ENCODE results near the gene LARGE1. TPM values are rescaled to one million over a fixed set of nuclear protein-coding genes. Genes with fewer than 3 reads are reported as not detected.

LARGE1 gene
- total and polyA plus RNA-seq, 2 of the 13 experiments (the other 11 are each of a cell fraction or from before 2014, with no cell fraction given) = 8.4 to 11.0 TPM

- peak overlapping the region; percentile 55 for H3K4me2 ChIP-seq (ENCODE audit: low read depth, low read length)
- peak overlapping the region; percentile 86 for H2AFZ ChIP-seq (ENCODE audit: low read length)
- ATAC-seq = peak; percentile 80
- H3K9me3 ChIP-seq (ENCODE audit: low read length) = no peaks in the 10 kb centered on the region
- peak overlapping the region; percentile 53 for H3K27ac ChIP-seq (ENCODE audit: extremely low read length, insufficient read depth, low read length)
- CTCF ChIA-PET (ENCODE audit: low intra/inter-chr PET ratio, low total read pairs) = no interaction called here
- peak overlapping the region; percentile 35; the same call in 1 of the 2 replicates for H3K9ac ChIP-seq (ENCODE audit: insufficient read depth, low read depth, low read length)
- FAIRE-seq = no peak
- H3K36me3 ChIP-seq (replicated peaks in 1 of 2; ENCODE audit: control insufficient read depth in 1 of 2, insufficient read depth in 2 of 2, low read length in 2 of 2) = no peaks in the 10 kb centered on the region
- peaks cover 40% of the 10 kb centered on the region for H3K4me1 ChIP-seq (ENCODE audit: insufficient read depth, low read length)
- no peaks in the 10 kb centered on the region for H4K20me1 ChIP-seq (ENCODE audit: insufficient read depth, low read length)
- H3K27me3 ChIP-seq (ENCODE audit: control insufficient read depth in 1 of 2, insufficient read depth in 2 of 2, low read length in 2 of 2) = no peaks in the 10 kb centered on the region
- H3K4me3 ChIP-seq (replicated peaks in 1 of 3; ENCODE audit: insufficient read depth in 1 of 3, low read depth in 2 of 3, low read length in 3 of 3) = peak overlapping the region in 1 of 3 experiments; percentile 17; a peak in 1 of 6 replicates
- 37% methylated on average over 3 of the region's 4 CpGs for WGBS (ENCODE audit: low lambda C conversion rate)
- POLR2A ChIA-PET = interaction anchor here (0.9 to 1.5 kb wide), 6 partner anchors 16 to 163 kb away, joined by 3 to 6 read pairs (median 4); no protein-coding TSS in a partner anchor
- peak; percentile 23 for DNase-seq (ENCODE audit: low spot score)
- no TSS peak for BruUV-seq (replicated peaks)
- no peaks in the 10 kb centered on the region for H3K79me2 ChIP-seq (ENCODE audit: insufficient read depth, low read length)
- intact Hi-C loops (cut with micrococcal nuclease; ENCODE audit: unreplicated experiment) (no loop called here), in situ Hi-C loops (cut with HindIII; ENCODE audit: extremely low pct_ligation_motif_present, low pct_unique_long_range_greater_than_20kb) (no loop called here)
- TF ChIP-seq, protein P1, sequence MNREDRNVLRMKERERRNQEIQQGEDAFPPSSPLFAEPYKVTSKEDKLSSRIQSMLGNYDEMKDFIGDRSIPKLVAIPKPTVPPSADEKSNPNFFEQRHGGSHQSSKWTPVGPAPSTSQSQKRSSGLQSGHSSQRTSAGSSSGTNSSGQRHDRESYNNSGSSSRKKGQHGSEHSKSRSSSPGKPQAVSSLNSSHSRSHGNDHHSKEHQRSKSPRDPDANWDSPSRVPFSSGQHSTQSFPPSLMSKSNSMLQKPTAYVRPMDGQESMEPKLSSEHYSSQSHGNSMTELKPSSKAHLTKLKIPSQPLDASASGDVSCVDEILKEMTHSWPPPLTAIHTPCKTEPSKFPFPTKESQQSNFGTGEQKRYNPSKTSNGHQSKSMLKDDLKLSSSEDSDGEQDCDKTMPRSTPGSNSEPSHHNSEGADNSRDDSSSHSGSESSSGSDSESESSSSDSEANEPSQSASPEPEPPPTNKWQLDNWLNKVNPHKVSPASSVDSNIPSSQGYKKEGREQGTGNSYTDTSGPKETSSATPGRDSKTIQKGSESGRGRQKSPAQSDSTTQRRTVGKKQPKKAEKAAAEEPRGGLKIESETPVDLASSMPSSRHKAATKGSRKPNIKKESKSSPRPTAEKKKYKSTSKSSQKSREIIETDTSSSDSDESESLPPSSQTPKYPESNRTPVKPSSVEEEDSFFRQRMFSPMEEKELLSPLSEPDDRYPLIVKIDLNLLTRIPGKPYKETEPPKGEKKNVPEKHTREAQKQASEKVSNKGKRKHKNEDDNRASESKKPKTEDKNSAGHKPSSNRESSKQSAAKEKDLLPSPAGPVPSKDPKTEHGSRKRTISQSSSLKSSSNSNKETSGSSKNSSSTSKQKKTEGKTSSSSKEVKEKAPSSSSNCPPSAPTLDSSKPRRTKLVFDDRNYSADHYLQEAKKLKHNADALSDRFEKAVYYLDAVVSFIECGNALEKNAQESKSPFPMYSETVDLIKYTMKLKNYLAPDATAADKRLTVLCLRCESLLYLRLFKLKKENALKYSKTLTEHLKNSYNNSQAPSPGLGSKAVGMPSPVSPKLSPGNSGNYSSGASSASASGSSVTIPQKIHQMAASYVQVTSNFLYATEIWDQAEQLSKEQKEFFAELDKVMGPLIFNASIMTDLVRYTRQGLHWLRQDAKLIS (CRISPR knock-in tag; IDR thresholded peaks at IDR 0.05) = no peak
- TF ChIP-seq ZNF292 (CRISPR knock-in tag; IDR thresholded peaks at IDR 0.05; ENCODE audit: borderline replicate concordance, low read depth) (peak; percentile 39; the same call in 1 of the 2 replicates), TCF7L2 (IDR thresholded peaks at IDR 0.05; ENCODE audit: low read depth, low read length) (no peak), ZBTB20 (CRISPR knock-in tag; IDR thresholded peaks at IDR 0.05; ENCODE audit: borderline replicate concordance, low read depth) (no peak; the same call in 1 of the 2 replicates), BORCS8-MEF2B (CRISPR knock-in tag; IDR thresholded peaks at IDR 0.05) (no peak), ZNF644 (CRISPR knock-in tag; IDR thresholded peaks at IDR 0.05; ENCODE audit: low read depth) (0 out of 2 replicates have a peak, but pooled peaks have one; percentile 14), ZNF720 (CRISPR knock-in tag; IDR thresholded peaks at IDR 0.05) (no peak), NRL (CRISPR knock-in tag; IDR thresholded peaks at IDR 0.05; ENCODE audit: borderline replicate concordance) (no peak), MYPOP (CRISPR knock-in tag; IDR thresholded peaks at IDR 0.05) (no peak), FOXJ3 (CRISPR knock-in tag; IDR thresholded peaks at IDR 0.05; ENCODE audit: borderline replicate concordance) (no peak), FOXP1 (IDR thresholded peaks at IDR 0.05) (no peak), FOXP1 (CRISPR knock-in tag; IDR thresholded peaks at IDR 0.05) (peak; percentile 44; the same call in 1 of the 2 replicates), ATF6 (CRISPR knock-in tag; conservative IDR thresholded peaks at IDR 0.05) (no peak), ZNF253 (CRISPR knock-in tag; IDR thresholded peaks at IDR 0.05; ENCODE audit: borderline replicate concordance) (no peak), ZNF12 (CRISPR knock-in tag; IDR thresholded peaks at IDR 0.05) (no peak), NFYC (CRISPR knock-in tag; IDR thresholded peaks at IDR 0.05) (no peak)
- TF ChIP-seq, protein P2, sequence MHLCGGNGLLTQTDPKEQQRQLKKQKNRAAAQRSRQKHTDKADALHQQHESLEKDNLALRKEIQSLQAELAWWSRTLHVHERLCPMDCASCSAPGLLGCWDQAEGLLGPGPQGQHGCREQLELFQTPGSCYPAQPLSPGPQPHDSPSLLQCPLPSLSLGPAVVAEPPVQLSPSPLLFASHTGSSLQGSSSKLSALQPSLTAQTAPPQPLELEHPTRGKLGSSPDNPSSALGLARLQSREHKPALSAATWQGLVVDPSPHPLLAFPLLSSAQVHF (CRISPR knock-in tag; IDR thresholded peaks at IDR 0.05) = no peak
- TF ChIP-seq, protein P3, sequence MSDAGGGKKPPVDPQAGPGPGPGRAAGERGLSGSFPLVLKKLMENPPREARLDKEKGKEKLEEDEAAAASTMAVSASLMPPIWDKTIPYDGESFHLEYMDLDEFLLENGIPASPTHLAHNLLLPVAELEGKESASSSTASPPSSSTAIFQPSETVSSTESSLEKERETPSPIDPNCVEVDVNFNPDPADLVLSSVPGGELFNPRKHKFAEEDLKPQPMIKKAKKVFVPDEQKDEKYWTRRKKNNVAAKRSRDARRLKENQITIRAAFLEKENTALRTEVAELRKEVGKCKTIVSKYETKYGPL (CRISPR knock-in tag; IDR thresholded peaks at IDR 0.05) = no peak
Measured at GRCh38 chr22:33492210-33492651, 428.0 kb downstream of the LARGE1 start.
